NCI-H1105 (cell line): Measurements from ENCODE around the gene PPFIA4.
"Not testable (repeated sequence)": the region's sequence is repeated elsewhere in the genome, so short reads cannot be mapped to it uniquely, and the experiment has no call there.

Source experiments
- DNase-seq: peaks from one replicate; lab custom pipeline; 2025; lab: John Stamatoyannopoulos, UW

PPFIA4 gene

DNA sequence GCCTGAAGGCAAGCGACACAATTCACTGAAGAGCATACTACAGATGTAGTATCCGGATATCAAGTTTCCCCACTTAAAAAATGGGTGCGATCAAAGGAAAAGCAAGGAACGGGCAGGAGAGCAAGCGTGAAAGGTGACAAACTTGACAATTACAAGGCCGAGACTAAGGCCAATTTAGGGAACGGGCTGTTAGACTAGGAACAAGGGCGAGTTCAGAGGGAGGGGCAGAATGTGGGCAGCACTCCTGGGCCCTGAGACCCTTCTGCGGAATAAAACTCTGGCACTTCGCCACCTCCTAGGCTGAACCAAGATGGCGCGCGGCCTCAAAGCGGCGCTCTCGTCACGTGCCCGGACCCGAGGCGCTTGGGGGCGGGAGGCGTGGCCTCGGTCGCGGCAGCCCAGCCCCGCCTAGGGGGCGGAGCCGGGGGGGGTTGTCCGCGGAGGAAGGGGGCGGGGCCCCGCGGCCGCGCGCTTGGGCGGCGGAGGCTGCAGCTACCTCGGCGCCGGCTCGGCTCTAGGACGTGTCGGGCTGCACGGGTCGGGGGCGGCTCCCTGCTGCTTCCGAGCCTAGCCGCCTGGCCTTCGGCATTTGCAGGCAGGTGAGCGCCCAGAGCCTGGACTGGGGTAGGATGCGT lies at the start of gene PPFIA4:
Gene PPFIA4, plus strand, starts transcription at position 461 of the 635 bp plus-strand sequence. CDS start 12,518 bp downstream, outside the sequence.
- peak; percentile 96 for DNase-seq

- DNase-seq, result no peak
Measured at GRCh38 chr1:202976633-202977032, 49.7 kb upstream of the PPFIA4 start.

DNA sequence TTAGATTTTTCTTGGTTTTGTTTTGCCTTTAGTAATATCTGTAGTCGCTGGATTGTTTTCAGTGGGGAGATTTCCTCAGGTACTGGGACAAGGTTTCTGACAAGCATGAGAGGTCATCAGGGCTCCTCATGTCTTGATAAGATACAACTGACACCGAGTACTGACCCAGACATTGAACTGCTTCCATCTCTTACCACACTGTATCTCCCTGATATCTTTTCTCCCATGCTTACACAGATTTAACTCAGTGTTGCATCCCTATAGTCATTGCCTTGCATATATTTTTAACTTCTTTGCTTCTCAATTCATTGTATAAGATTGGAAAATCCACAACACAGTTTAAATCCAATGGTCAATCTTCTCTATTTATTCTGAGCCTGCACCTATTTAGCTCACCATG lies 46.8 kb upstream of the PPFIA4 start:
- DNase-seq, result no peak

- DNase-seq, result no peak
Measured at GRCh38 chr1:202981939-202982338, 44.4 kb upstream of the PPFIA4 start.

GRCh38 chr1:202982715-202983430 lies 43.4 kb upstream of the PPFIA4 start:
- no peak for DNase-seq

DNA sequence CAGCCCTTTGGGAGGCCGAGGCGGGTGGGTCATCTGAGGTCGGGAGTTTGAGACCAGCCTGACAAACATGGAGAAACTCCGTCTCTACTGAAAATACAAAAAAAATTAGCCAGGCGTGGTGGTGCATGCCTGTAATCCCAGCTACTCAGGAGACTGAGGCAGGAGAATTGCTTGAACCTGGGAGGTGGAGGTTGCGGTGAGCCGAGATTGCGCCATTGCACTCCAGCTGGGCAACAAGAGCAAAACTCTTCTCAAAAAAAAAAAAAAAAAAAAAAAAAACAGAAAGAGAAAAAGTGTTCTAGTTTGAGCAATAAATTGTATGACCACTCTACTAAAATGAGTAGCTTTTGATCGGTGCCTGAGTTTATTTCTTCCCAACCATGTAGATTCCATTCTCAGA lies 40.2 kb upstream of the PPFIA4 start:
- not testable (repeated sequence) for DNase-seq

DNA sequence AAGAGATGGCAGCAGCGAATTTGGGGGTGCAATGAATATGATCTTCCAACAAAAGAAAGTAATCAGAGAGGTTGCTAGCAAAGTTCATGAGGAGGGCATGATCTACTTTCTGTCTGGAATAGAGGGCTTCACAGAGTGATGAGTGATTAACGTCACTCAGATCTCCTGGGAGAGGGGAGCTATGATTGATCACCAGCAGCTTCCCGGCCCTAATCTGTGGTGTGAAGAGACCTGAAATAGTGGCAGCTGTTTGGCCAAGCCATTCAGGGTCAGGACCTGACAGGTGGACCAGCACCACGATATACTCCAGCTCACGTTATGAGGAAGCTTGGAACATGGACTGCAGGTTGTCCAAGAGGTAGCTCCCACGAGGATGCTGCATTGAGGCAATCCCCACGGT lies 39.0 kb upstream of the PPFIA4 start:
- DNase-seq, result no peak

- no peak for DNase-seq
Measured at GRCh38 chr1:202987922-202988583, 38.2 kb upstream of the PPFIA4 start.

GRCh38 chr1:202989879-202990278 lies 36.4 kb upstream of the PPFIA4 start:
- DNase-seq, result no peak

DNA sequence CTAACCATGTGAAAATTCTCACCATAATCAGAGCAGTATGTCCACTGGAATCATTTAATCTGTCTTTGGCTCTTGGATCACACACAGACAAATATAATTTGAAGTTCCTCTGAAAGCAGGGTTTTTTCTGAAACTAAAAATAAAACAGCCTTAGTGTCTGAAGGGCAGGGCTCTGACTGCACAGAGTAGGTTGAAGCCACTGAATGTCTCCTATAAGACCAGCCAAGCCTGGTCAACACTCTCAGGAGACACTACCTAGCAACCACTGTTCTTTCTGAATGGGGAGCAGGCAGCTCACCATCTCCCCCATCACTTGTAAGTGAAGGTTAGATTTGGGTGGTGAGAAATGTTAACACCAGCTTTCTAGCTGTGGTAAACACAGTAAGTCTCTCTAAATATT lies 35.2 kb upstream of the PPFIA4 start:
- DNase-seq, result no peak

- no peak for DNase-seq
Measured at GRCh38 chr1:202994756-202995155, 31.5 kb upstream of the PPFIA4 start.

DNA sequence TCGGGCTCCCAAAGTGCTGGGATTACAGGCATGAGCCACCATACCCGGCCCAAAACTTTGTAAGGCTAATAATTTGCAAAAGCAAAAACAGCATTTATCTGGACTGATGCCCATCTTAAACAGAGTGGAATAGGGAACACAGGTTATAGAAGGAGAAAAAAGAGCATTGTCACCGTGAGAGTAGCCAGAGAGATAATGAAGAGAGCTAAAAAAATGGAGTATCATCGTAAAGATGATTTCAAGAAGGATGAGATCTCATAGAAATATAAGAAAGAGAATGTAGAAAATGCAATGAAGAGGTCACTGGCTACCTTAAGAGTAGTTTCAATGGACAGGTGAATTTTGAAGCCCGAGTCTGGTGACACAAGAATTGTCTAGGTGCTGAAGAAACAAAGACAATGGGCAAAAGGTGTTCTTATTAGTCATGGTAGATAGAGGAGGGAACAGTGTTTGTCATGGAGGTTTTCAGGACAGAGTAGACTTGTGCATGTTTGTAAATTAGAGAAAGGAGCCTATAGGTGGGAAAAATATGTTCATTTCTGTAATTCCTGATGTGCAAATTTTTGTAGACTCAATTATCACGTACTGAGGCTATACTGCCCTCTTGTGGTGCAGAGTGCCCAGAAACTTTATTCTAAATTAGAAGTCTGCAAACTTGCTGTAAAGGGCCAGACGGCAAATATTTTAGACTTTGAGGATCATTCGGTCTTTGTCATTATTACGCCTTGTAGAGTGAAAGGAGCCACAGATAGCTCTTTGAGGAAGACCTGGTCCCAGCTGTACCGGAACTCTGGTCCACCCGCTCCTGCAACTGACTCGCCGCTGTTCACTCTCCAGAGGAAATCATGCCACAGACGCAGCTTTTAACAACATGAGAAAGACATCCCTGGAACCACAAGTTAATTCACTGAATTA lies 27.2 kb upstream of the PPFIA4 start:
- peak; percentile 42 for DNase-seq

GRCh38 chr1:203000217-203000944 lies 25.9 kb upstream of the PPFIA4 start:
- DNase-seq, result no peak

GRCh38 chr1:203001986-203002385 lies 24.3 kb upstream of the PPFIA4 start:
- DNase-seq, result no peak

DNA sequence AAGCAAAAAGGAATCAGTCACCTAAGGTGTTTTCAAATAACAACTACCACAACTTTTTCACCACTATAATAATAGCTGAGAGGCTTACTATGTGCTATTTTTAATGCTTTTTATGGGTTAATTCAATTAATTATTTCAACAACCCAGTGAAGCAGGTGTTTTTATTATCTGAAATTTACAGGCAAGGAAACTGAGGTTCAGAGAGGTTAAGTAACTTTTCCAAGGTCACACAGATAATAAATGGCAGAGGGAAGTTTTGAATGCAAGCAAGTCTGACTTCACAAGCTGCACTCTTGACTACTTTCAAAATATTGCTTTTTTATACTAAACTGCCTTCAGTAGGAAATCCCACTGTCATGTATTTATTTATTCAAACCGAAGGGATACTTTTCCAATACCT lies 23.3 kb upstream of the PPFIA4 start:
- no peak for DNase-seq

- not testable (repeated sequence) for DNase-seq
Measured at GRCh38 chr1:203005395-203006142, 20.7 kb upstream of the PPFIA4 start.

DNA sequence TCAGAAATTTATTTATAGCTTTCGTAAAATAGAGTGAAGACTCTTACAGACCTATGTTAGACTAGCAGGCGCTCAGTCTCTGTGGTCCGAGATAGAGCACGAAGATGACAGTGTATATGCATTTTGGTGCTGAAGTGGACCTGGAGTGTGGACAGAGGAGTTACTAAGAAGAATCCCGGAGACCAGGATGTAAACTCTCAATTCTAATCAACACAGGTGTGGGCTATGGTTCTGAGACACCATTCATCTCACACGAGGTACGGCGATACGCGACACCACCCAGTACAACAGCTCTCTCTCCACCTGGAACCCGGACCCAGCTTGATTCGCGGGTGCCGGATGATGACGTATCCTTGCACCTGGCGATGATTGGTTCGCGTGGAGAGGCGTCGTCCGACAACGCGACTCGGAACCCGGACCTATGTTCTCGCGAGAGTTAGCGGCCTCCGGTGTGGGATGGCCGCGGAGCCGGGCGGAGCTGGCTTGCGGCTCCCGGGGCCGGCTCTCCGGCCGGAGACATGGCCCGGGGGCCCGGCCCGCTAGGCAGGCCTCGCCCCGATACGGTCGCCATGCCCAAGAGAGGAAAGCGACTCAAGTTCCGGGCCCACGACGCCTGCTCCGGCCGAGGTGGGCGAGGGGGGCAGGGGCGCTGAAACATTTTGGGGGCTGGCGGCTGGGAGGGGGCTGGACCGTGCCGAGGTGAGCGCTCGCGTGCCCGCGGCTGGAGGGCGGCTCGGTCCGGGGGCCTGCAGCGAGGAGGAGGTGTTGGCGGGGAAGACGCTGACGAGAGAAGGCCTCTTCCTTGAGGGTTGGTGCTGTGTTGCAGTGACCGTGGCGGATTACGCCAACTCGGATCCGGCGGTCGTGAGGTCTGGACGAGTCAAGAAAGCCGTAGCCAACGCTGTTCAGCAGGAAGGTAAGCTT lies 19.1 kb upstream of the PPFIA4 start, which contains the start of gene TMEM183A:
Gene TMEM183A, plus strand, starts transcription at position 427 of the 924 bp plus-strand sequence. Its CDS starts 92 bp downstream, at position 519.
- DNase-seq, result peak; percentile 96

- DNase-seq, result no peak
Measured at GRCh38 chr1:203009185-203009584, 17.1 kb upstream of the PPFIA4 start.

DNA sequence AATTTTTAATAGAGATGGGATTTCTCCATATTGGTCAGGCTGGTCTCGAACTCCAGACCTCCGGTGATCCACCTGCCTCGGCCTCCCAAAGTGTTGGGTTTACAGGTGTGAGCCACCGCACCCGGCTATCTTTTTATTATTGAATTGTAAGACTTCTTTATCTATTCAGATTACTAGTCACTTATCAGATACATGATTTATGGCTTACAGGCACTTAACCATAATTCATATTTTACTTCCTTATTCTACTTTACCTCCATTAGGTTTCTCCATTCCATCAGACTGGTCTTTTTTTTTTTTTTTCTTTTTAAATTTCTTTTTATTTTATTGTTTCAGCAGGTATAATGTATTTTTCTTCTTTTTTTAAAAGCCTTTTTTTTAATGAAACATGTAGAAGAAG lies 14.7 kb upstream of the PPFIA4 start:
- DNase-seq, result no peak
